ENCODE results near the gene LDAF1.
A peak's percentile ranks its signal among the peaks of the same experiment; 100 is the strongest.
"Not testable (repeated sequence)": the region's sequence is repeated elsewhere in the genome, so short reads cannot be mapped to it uniquely, and the experiment has no call there.

LDAF1 gene

GRCh38 chr16:21158208-21159110 lies at the start of gene LDAF1:
LDAF1 (plus strand) TSS chr16:21158674; CDS start chr16:21161183, 2,509 bp downstream.
- DNase-seq (ENCODE audit: low read depth): no peak

DNA sequence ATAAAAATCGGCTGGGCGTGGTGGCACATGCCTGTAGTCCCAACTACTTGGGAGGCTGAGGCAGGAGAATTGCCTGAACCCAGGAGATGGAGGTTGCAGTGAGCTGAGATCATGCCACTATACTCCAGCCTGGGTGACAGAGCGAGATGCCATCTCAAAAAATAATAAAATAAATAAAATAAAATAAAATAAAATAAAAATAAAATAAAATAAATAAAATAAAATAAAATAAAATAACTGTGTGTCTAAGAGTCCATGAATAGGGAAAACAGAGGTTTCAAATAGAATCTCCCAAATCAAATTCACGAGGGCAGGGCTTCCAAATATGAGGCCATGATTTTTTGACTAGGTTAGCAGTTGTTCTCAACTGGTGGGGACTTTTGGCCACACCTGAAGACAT lies 42.9 kb upstream of the LDAF1 start:
- not testable (repeated sequence) for DNase-seq (ENCODE audit: low read depth)

- no peak for DNase-seq (ENCODE audit: low read depth)
Measured at GRCh38 chr16:21116148-21116693, 42.3 kb upstream of the LDAF1 start.

GRCh38 chr16:21117567-21117966 lies 40.9 kb upstream of the LDAF1 start:
- no peak for DNase-seq (ENCODE audit: low read depth)

DNA sequence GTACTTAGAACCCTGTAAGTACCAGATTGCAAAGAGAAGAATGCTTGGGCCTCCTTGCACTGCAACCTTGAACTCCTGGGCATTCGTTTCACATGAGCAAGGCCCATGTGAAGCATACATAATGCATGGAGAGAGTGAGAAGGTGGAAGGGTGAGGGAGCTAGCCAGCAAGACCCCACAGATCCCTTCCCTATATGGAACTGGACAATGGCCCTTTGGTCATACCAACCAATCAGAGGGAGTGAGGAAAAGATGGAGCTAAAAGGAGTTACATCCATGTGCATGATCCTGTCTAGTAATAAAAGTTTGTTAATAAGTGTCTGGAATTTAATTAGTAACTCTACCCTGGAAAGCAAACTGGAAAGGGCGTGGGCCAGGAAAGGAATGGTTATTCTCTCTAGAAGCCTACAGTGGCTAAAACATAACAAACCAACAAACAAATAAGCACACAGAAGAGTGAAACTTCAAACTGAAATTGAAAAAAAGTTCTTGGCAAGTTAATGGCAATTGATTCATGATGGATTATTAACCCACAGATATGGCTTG lies 37.4 kb upstream of the LDAF1 start:
- DNase-seq (ENCODE audit: low read depth): no peak

DNA sequence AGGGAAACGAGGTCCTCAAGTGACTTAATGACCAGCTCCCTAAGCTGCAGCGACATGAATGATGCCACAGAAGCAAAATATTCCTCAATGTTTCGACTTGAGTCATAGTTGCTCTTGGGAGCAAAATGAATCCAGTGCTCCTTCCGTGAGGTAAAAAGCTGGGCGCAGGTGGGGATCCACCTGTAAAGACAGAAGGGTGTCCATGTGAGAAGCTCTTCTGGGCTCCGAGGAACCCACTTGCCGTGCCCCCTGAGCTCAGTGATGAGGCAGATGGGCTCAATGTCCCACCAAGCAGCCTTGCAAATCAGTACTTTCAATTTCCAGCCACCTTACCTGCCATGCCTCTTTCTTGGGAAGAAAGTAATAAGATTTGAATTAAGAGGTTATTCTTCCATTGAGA lies 33.3 kb upstream of the LDAF1 start:
- no peak for DNase-seq (ENCODE audit: low read depth)

- no peak for DNase-seq (ENCODE audit: low read depth)
Measured at GRCh38 chr16:21126518-21126917, 32.0 kb upstream of the LDAF1 start.

GRCh38 chr16:21128991-21129390 lies 29.5 kb upstream of the LDAF1 start:
- no peak for DNase-seq (ENCODE audit: low read depth)

GRCh38 chr16:21130811-21131210 lies 27.7 kb upstream of the LDAF1 start:
- DNase-seq (ENCODE audit: low read depth): no peak

GRCh38 chr16:21134053-21134452 lies 24.4 kb upstream of the LDAF1 start:
- DNase-seq (ENCODE audit: low read depth): no peak

GRCh38 chr16:21145738-21146137 lies 12.7 kb upstream of the LDAF1 start:
- no peak for DNase-seq (ENCODE audit: low read depth)

DNA sequence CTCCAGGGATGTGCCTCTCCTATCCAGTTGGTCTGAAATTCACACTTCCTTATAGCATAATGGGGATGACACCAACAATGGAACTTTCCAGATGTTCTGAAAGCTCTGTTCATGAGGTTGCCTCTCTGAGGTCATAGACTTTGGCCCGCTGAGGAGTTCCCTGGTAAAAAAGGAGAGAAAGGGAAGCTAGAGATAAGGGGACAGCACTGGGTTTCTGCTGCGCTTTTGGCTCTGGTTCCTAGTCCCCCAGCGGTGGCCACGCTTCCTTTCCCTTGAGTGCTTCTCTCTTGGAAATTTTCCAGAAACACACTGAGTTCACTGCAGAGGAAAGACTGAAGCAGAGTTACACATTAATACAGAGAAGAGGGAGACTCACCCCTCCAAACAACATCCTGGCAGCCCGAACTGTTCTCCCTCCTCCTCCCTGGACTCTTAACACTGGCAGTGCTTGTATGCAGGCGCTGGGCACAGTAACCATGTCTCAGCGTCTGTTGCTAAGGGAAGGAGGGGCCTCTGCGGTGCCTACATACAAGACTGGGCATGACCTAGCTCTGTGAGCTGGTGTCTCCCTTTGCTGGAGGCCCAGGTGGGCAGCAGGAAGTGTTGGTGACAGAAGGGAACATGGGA lies 8.0 kb upstream of the LDAF1 start, which contains the start of gene DNAH3:
Gene DNAH3 (minus strand): TSS at position 472 of the 627 bp plus-strand sequence. CDS start 527 bp downstream, outside the sequence.
- DNase-seq (ENCODE audit: low read depth): no peak

DNA sequence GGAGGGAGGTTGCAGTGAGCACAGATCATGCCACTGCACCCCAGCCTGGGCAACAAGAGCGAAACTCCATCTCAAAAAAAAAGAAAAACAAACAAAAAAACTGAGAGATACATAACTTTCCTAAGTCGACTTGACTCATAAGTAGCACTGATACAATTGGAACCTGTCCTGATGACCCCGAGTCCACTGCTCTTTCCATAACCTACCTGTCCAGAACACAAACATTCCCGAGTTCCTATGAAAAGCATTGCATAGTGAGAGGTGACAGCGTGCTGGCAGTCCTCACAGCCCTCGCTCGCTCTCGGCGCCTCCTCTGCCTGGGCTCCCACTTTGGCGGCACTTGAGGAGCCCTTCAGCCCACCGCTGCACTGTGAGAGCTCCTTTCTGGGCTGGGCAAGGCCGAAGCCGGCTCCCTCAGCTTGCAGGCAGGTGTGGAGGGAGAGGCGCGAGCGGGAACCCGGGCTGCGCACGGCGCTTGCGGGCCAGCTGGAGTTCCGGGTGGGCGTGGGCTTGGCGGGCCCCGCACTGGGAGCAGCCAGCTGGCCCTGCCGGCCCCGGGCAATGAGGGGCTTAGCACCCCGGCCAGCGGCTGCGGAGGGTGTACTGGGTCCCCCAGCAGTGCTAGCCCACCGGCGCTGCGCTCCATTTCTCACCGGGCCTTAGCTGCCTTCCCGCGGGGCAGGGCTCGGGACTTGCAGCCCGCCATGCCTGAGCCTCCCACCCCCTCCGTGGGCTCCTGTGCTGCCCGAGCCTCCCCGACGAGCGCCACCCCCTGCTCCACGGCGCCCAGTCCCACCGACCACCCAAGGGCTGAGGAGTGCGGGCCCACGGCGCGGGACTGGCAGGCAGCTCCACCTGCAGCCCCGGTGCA lies 6.1 kb upstream of the LDAF1 start:
- not testable (repeated sequence) for DNase-seq (ENCODE audit: low read depth)

GRCh38 chr16:21153124-21153729 lies 5.2 kb upstream of the LDAF1 start:
- DNase-seq (ENCODE audit: low read depth): not testable (repeated sequence)

- DNase-seq (ENCODE audit: low read depth): not testable (repeated sequence)
Measured at GRCh38 chr16:21156011-21156410, 2.5 kb upstream of the LDAF1 start.

- peak; percentile 62 for DNase-seq (ENCODE audit: low read depth)
Measured at GRCh38 chr16:21156767-21157467, 1.6 kb upstream of the LDAF1 start.

DNA sequence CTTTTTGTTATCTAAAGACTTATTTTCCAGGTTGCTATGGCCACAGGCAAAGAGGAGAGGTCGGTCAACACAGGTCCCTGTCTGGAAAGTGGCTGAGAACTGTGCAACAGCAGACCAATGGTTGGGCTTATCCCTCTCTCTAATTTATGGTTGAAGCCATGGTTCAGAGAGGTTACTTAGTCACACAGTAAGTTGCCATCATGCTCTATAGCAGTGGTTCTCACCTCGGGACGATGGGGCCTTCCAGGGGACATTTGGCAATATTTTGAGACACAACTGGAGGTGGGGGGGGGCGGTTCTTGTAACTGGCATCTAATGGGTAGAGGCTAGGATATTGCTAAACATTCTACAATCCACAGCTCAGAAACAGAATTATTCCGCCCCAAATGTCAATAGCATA lies 842 bp upstream of the LDAF1 start:
- no peak for DNase-seq (ENCODE audit: low read depth)

GRCh38 chr16:21159281-21159951 lies 942 bp downstream of the LDAF1 start:
- DNase-seq (ENCODE audit: low read depth): no peak

- DNase-seq (ENCODE audit: low read depth): no peak
Measured at GRCh38 chr16:21160276-21160675, 1.8 kb downstream of the LDAF1 start.

- DNase-seq (ENCODE audit: low read depth): no peak
Measured at GRCh38 chr16:21161211-21161610, 2.7 kb downstream of the LDAF1 start.

All from fibroblast of the conjunctiva (primary cell).